HepG2 (cell line): Measurements from ENCODE around the gene APOA1. TPM values are rescaled to one million over a fixed set of nuclear protein-coding genes. Genes with fewer than 3 reads are reported as not detected.

Experiments
- FOSL2 ChIP-seq: sonication (generic); formaldehyde crosslinking; IDR thresholded peaks from 2 replicates; pipeline ENCODE4 v1.4.0; 2020; ENCODE audit warnings: missing genetic modification reagents
- GLI4 ChIP-seq: sonication (generic); formaldehyde crosslinking; IDR thresholded peaks from 2 replicates; pipeline ENCODE4 v1.5.1; 2020; ENCODE audit warnings: missing genetic modification reagents, mild to moderate bottlenecking, moderate library complexity, borderline replicate concordance
- GZF1 ChIP-seq: sonication (generic); formaldehyde crosslinking; IDR thresholded peaks from 2 replicates; pipeline ENCODE4 v1.5.1; 2020; ENCODE audit warnings: mild to moderate bottlenecking, missing genetic modification reagents
- MAFK ChIP-seq, 2 experiments: IDR thresholded peaks in 1 of 2; conservative IDR thresholded peaks in 1 of 2; 2 replicates each; pipeline ENCODE4 v1.6.1; 2011; ENCODE audit warnings: improper control_type of control experiment in 2 of 2, low read length in 2 of 2
- PHF20 ChIP-seq: sonication (generic); formaldehyde crosslinking; IDR thresholded peaks from 2 replicates; pipeline ENCODE4 v1.5.0; 2020; ENCODE audit warnings: mild to moderate bottlenecking, missing genetic modification reagents
- RFX3 ChIP-seq: IDR thresholded peaks from 2 replicates; pipeline ENCODE4 v1.6.1; 2016; ENCODE audit warnings: missing biosample characterization, missing genetic modification reagents
- SALL2 ChIP-seq: sonication (generic); formaldehyde crosslinking; IDR thresholded peaks from 2 replicates; pipeline ENCODE4 v1.8.1; 2023; ENCODE audit warnings: mild to moderate bottlenecking, missing genetic modification reagents, inconsistent platforms
- ZFP36L1 ChIP-seq: sonication (generic); formaldehyde crosslinking; IDR thresholded peaks from 2 replicates; pipeline ENCODE4 v1.8.0; 2022; ENCODE audit warnings: mild to moderate bottlenecking, missing genetic modification reagents, moderate library complexity
- ZFP62 ChIP-seq: sonication (generic); formaldehyde crosslinking; IDR thresholded peaks from 2 replicates; pipeline ENCODE4 v1.4.0; 2020; ENCODE audit warnings: missing genetic modification reagents
- ZKSCAN5 ChIP-seq: sonication (generic); formaldehyde crosslinking; IDR thresholded peaks from 2 replicates; pipeline ENCODE4 v1.5.1; 2020; ENCODE audit warnings: mild to moderate bottlenecking, missing genetic modification reagents
- ZKSCAN8 ChIP-seq: IDR thresholded peaks from 2 replicates; pipeline ENCODE4 v1.6.1; 2016; ENCODE audit warnings: borderline replicate concordance, missing genetic modification reagents, missing compliant biosample characterization
- ZNF10 ChIP-seq: sonication (generic); formaldehyde crosslinking; IDR thresholded peaks from 2 replicates; pipeline ENCODE4 v1.4.0; 2020; ENCODE audit warnings: mild to moderate bottlenecking, low read depth, missing genetic modification reagents, borderline replicate concordance
- ZNF12 ChIP-seq: sonication (generic); formaldehyde crosslinking; IDR thresholded peaks from 2 replicates; pipeline ENCODE4 v1.5.0; 2020; ENCODE audit warnings: missing genetic modification reagents
- ZNF121 ChIP-seq: sonication (generic); formaldehyde crosslinking; IDR thresholded peaks from 2 replicates; pipeline ENCODE4 v1.5.0; 2020; ENCODE audit warnings: mild to moderate bottlenecking, missing genetic modification reagents
- ZNF160 ChIP-seq: sonication (generic); formaldehyde crosslinking; IDR thresholded peaks from 2 replicates; pipeline ENCODE4 v1.8.0; 2022; ENCODE audit warnings: mild to moderate bottlenecking, inconsistent platforms, missing genetic modification reagents
- ZNF263 ChIP-seq: sonication (generic); formaldehyde crosslinking; IDR thresholded peaks from 2 replicates; pipeline ENCODE4 v1.4.0; 2020; ENCODE audit warnings: missing genetic modification reagents
- ZNF383 ChIP-seq: sonication (generic); formaldehyde crosslinking; IDR thresholded peaks from 2 replicates; pipeline ENCODE4 v1.4.0; 2020; ENCODE audit warnings: missing genetic modification reagents, mild to moderate bottlenecking, borderline replicate concordance
- ZNF564 ChIP-seq: sonication (generic); formaldehyde crosslinking; IDR thresholded peaks from 2 replicates; pipeline ENCODE4 v1.8.1; 2023; ENCODE audit warnings: mild to moderate bottlenecking, missing genetic modification reagents
- ZNF776 ChIP-seq: sonication (generic); formaldehyde crosslinking; IDR thresholded peaks from 2 replicates; pipeline ENCODE4 v1.4.0; 2020; ENCODE audit warnings: mild to moderate bottlenecking, missing genetic modification reagents
- ZNF788 ChIP-seq: sonication (generic); formaldehyde crosslinking; IDR thresholded peaks from 2 replicates; pipeline ENCODE4 v1.5.0; 2020; ENCODE audit warnings: mild to moderate bottlenecking, missing genetic modification reagents, borderline replicate concordance
- polyA plus RNA-seq, 8 experiments: library from polyadenylated mRNA; depleted of rRNA in 3 of 8; stranded (reverse) in 7 of 8; unstranded in 1 of 8; fragments of >200 nt; fragmentation: Illumina TruSeq in 4 of 8; extraction: Trizol in 4 of 8; gene quantifications; 2 replicates each; pipeline versions ENCODE4 v1.2.1 to v1.2.3, GENCODE V29; 2011 to 2016; ENCODE audit warnings: low read depth in 4 of 8, missing spikeins in 1 of 8, mixed read lengths in 1 of 8; ENCODE audit not compliant: insufficient read depth in 1 of 8
- total RNA-seq, 5 experiments: library from RNA; depleted of rRNA; stranded (reverse); fragments of >200 nt; fragmentation: Illumina TruSeq; extraction: Trizol; gene quantifications; 2 replicates each; pipeline ENCODE4 v1.2.3, GENCODE V29; 2016; ENCODE audit warnings: low read depth in 1 of 5
- TF ChIP-seq, protein P1 (sequence below): sonication (generic); formaldehyde crosslinking; IDR thresholded peaks from 2 replicates; pipeline ENCODE4 v1.8.0; 2022; ENCODE audit warnings: missing genetic modification reagents, low read depth, mild to moderate bottlenecking, borderline replicate concordance
- TF ChIP-seq, protein P2 (sequence below): sonication (generic); formaldehyde crosslinking; IDR thresholded peaks from 2 replicates; pipeline ENCODE4 v1.4.0; 2020; ENCODE audit warnings: missing genetic modification reagents
- TF ChIP-seq, protein P3 (sequence below): IDR thresholded peaks from 2 replicates; pipeline ENCODE4 v1.6.1; 2016; ENCODE audit warnings: missing genetic modification reagents, missing compliant biosample characterization
- TF ChIP-seq, protein P4 (sequence below): sonication (generic); formaldehyde crosslinking; IDR thresholded peaks from 2 replicates; pipeline ENCODE4 v1.5.1; 2020; ENCODE audit warnings: mild to moderate bottlenecking, missing genetic modification reagents, borderline replicate concordance

Gene APOA1
- total and polyA plus RNA-seq, 2 of the 13 experiments (the other 11 are each of a cell fraction or from before 2014, with no cell fraction given): 1,973 to 5,485 TPM

DNA sequence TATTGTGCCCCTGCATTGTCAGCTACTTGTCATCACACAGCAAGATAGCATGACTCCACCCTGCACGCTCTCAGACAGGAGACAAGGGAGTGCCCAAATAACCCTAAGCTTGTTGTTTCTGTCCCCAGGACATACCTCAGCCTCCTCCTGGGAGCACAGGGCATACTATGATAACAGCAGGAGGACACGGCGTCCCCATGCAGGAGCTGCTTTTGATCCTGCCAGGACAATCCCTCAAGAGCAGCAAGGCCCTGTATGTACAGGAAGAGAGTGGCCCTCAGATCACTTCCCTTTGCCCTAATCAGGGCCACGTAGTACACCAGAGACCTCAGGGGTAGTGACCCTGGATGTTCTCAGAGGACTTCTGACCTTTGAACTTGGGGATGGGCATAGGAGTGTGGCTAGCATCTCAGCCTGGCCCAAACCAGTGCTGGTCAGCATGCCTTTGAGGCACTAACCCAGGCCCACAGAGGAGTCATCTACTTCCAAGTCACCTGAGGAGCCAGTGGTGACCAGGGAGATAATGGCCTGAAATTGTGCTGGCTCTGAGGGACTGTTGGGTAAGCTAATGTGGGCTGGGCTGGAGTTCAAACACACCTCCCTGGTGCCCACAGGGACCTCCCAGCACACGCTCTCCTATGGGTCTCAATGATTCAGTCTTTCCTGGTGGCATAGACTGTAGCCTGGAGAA lies 23.5 kb downstream of the APOA1 start (continued):
- TF ChIP-seq, protein P1, sequence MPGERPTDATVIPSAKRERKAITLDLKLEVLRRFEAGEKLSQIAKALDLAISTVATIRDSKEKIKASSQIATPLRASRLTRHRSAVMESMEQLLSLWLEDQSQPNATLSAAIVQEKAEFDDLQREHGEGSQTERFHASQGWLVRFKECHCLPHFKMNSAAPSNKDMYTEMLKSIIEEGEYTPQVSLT: no peak
- no peak for TF ChIP-seq MAFK (conservative IDR thresholded peaks at IDR 0.05 in 1 of 2, IDR thresholded peaks at IDR 0.05 in 1 of 2; ENCODE audit: low read length in 2 of 2)
- no peak for TF ChIP-seq ZNF564 (CRISPR knock-in tag)
- no peak for TF ChIP-seq ZNF160
- TF ChIP-seq ZNF776 (CRISPR knock-in tag): no peak
- no peak for TF ChIP-seq ZNF121 (CRISPR knock-in tag)
- TF ChIP-seq ZKSCAN8 (CRISPR knock-in tag): no peak
- no peak for TF ChIP-seq RFX3
- TF ChIP-seq GLI4: no peak
- TF ChIP-seq ZNF788 (CRISPR knock-in tag): no peak
- TF ChIP-seq ZNF383 (CRISPR knock-in tag): no peak
- TF ChIP-seq ZNF10 (CRISPR knock-in tag): no peak
- TF ChIP-seq ZNF263 (CRISPR knock-in tag): peak; percentile 79; the same call in 1 of the 2 replicates
- TF ChIP-seq ZFP36L1 (CRISPR knock-in tag): no peak
- TF ChIP-seq ZFP62: no peak
- no peak; the same call in 1 of the 2 replicates for TF ChIP-seq FOSL2 (CRISPR knock-in tag)
- TF ChIP-seq PHF20 (CRISPR knock-in tag): no peak
- peak; percentile 50 for TF ChIP-seq ZKSCAN5
- TF ChIP-seq GZF1 (CRISPR knock-in tag): no peak
- TF ChIP-seq, protein P2, sequence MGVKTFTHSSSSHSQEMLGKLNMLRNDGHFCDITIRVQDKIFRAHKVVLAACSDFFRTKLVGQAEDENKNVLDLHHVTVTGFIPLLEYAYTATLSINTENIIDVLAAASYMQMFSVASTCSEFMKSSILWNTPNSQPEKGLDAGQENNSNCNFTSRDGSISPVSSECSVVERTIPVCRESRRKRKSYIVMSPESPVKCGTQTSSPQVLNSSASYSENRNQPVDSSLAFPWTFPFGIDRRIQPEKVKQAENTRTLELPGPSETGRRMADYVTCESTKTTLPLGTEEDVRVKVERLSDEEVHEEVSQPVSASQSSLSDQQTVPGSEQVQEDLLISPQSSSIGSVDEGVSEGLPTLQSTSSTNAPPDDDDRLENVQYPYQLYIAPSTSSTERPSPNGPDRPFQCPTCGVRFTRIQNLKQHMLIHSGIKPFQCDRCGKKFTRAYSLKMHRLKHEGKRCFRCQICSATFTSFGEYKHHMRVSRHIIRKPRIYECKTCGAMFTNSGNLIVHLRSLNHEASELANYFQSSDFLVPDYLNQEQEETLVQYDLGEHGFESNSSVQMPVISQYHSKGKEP (CRISPR knock-in tag): no peak
- TF ChIP-seq SALL2: no peak
- TF ChIP-seq, protein P3, sequence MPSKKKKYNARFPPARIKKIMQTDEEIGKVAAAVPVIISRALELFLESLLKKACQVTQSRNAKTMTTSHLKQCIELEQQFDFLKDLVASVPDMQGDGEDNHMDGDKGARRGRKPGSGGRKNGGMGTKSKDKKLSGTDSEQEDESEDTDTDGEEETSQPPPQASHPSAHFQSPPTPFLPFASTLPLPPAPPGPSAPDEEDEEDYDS (CRISPR knock-in tag): no peak
- TF ChIP-seq, protein P4, sequence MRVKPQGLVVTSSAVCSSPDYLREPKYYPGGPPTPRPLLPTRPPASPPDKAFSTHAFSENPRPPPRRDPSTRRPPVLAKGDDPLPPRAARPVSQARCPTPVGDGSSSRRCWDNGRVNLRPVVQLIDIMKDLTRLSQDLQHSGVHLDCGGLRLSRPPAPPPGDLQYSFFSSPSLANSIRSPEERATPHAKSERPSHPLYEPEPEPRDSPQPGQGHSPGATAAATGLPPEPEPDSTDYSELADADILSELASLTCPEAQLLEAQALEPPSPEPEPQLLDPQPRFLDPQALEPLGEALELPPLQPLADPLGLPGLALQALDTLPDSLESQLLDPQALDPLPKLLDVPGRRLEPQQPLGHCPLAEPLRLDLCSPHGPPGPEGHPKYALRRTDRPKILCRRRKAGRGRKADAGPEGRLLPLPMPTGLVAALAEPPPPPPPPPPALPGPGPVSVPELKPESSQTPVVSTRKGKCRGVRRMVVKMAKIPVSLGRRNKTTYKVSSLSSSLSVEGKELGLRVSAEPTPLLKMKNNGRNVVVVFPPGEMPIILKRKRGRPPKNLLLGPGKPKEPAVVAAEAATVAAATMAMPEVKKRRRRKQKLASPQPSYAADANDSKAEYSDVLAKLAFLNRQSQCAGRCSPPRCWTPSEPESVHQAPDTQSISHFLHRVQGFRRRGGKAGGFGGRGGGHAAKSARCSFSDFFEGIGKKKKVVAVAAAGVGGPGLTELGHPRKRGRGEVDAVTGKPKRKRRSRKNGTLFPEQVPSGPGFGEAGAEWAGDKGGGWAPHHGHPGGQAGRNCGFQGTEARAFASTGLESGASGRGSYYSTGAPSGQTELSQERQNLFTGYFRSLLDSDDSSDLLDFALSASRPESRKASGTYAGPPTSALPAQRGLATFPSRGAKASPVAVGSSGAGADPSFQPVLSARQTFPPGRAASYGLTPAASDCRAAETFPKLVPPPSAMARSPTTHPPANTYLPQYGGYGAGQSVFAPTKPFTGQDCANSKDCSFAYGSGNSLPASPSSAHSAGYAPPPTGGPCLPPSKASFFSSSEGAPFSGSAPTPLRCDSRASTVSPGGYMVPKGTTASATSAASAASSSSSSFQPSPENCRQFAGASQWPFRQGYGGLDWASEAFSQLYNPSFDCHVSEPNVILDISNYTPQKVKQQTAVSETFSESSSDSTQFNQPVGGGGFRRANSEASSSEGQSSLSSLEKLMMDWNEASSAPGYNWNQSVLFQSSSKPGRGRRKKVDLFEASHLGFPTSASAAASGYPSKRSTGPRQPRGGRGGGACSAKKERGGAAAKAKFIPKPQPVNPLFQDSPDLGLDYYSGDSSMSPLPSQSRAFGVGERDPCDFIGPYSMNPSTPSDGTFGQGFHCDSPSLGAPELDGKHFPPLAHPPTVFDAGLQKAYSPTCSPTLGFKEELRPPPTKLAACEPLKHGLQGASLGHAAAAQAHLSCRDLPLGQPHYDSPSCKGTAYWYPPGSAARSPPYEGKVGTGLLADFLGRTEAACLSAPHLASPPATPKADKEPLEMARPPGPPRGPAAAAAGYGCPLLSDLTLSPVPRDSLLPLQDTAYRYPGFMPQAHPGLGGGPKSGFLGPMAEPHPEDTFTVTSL (CRISPR knock-in tag): no peak
- no peak for TF ChIP-seq ZNF12 (CRISPR knock-in tag)
